Neural progenitor cell (in vitro differentiated cells): ENCODE measurements around the gene KAT2B.

ENCODE experiments used
- CTCF ChIP-seq: fragments of 200-600 bp; sonication (generic); IDR thresholded peaks from 2 replicates; pipeline ENCODE4 v1.5.1; 2017; ENCODE audit warnings: antibody characterized with exemption, mild to moderate bottlenecking
- EZH2 ChIP-seq: fragments of 200-600 bp; sonication (generic); IDR thresholded peaks from 2 replicates; pipeline ENCODE4 v1.6.1; 2017; ENCODE audit warnings: antibody characterized with exemption, mild to moderate bottlenecking, moderate library complexity

- TF ChIP-seq EZH2 (no peak), CTCF (no peak)
Measured at GRCh38 chr3:20096135-20096685, 56.0 kb downstream of the KAT2B start.
